SH-SY5Y (cell line): Measurements from ENCODE around the gene IKZF2.

Source experiments
- GATA2 ChIP-seq: IDR thresholded peaks from 2 replicates; pipeline ENCODE4 v1.6.1; 2011; ENCODE audit warnings: mild to moderate bottlenecking, low read depth, low read length
- GATA3 ChIP-seq: IDR thresholded peaks from 2 replicates; pipeline ENCODE4 v1.6.1; 2011; ENCODE audit warnings: low read depth, mild to moderate bottlenecking, low read length, moderate library complexity

DNA sequence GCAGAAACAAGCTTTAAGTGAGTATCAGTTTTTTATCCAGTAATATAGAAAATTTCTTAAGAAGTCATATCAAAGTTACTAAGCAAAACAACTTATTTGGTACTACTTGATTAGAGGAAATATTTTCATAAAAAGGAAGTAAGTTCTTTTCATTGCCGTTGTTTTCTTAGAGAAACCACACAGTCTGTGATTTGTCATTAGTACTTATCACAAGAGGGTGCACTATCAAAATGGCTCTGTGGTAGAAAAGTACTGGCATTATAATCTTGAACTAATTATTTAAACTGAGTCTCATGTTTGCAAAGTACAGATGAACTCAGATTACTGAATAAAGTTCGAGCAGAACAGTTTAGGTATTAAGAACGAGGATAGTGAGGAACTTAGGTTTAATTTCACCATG, 93.4 kb downstream of the IKZF2 start:
- TF ChIP-seq GATA2 (no peak), GATA3 (no peak)
